Neural progenitor cell (in vitro differentiated cells): ENCODE results near the gene SLC24A2. TPM values are rescaled to one million over a fixed set of nuclear protein-coding genes. Genes with fewer than 3 reads are reported as not detected.

Source experiments
- DNase-seq: peaks from one replicate; pipeline ENCODE4 v3.0.0-alpha.2; 2016; ENCODE audit warnings: low spot score
- H2AFZ ChIP-seq: fragments of 200-600 bp; sonication (generic); replicated peaks from 2 replicates; pipeline ENCODE4 v1.6.1; 2016; ENCODE audit warnings: antibody characterized with exemption
- H3F3A ChIP-seq: fragments of 200-600 bp; sonication (generic); 2 replicates; pipeline ENCODE4 v1.6.1; 2016; ENCODE audit warnings: antibody characterized with exemption, low read depth
- H3K27ac ChIP-seq: fragments of 200-600 bp; sonication (generic); 2 replicates; pipeline ENCODE4 v1.5.1; 2016; ENCODE audit warnings: mild to moderate bottlenecking
- H3K27me3 ChIP-seq: fragments of 200-600 bp; sonication (generic); 2 replicates; pipeline ENCODE4 v1.6.1; 2016; ENCODE audit warnings: mild to moderate bottlenecking, moderate library complexity
- H3K36me3 ChIP-seq: fragments of 200-600 bp; sonication (generic); 2 replicates; pipeline ENCODE4 v1.5.1; 2016
- H3K4me1 ChIP-seq: fragments of 200-600 bp; sonication (generic); 2 replicates; pipeline ENCODE4 v1.6.1; 2016; ENCODE audit warnings: mixed run types
- H3K4me2 ChIP-seq: fragments of 200-600 bp; sonication (generic); 2 replicates; pipeline ENCODE4 v1.6.1; 2016
- H3K4me3 ChIP-seq: fragments of 200-600 bp; sonication (generic); 2 replicates; pipeline ENCODE4 v1.5.1; 2016
- H3K79me2 ChIP-seq: fragments of 200-600 bp; sonication (generic); 2 replicates; pipeline ENCODE4 v1.6.1; 2016; ENCODE audit warnings: low read depth
- H3K9ac ChIP-seq: fragments of 200-600 bp; sonication (generic); 2 replicates; pipeline ENCODE4 v1.6.1; 2016
- H3K9me3 ChIP-seq: fragments of 200-600 bp; sonication (generic); 2 replicates; pipeline ENCODE4 v1.5.1; 2016; ENCODE audit warnings: low read depth
- H4K20me1 ChIP-seq: fragments of 200-600 bp; sonication (generic); 2 replicates; pipeline ENCODE4 v1.6.1; 2016; ENCODE audit warnings: low read depth
- H3K27ac Mint-ChIP-seq: 3 replicates; pipeline ENCODE4 v1.8.0; 2021; ENCODE audit warnings: mixed read lengths
- H3K27me3 Mint-ChIP-seq: 2 replicates; pipeline ENCODE4 v1.8.0; 2022; ENCODE audit warnings: low read depth, mild to moderate bottlenecking, inconsistent platforms, moderate library complexity, mixed read lengths; ENCODE audit not compliant: insufficient read depth
- H3K36me3 Mint-ChIP-seq: 3 replicates; pipeline ENCODE4 v1.8.0; 2021; ENCODE audit warnings: mixed read lengths
- H3K4me1 Mint-ChIP-seq: 3 replicates; pipeline ENCODE4 v1.8.0; 2021; ENCODE audit warnings: mixed read lengths
- H3K4me3 Mint-ChIP-seq: 3 replicates; pipeline ENCODE4 v1.8.0; 2021; ENCODE audit warnings: mild to moderate bottlenecking, moderate library complexity, mixed read lengths
- H3K9me3 Mint-ChIP-seq: 3 replicates; pipeline ENCODE4 v1.8.0; 2020; ENCODE audit warnings: mixed read lengths
- CTCF ChIP-seq: fragments of 200-600 bp; sonication (generic); IDR thresholded peaks from 2 replicates; pipeline ENCODE4 v1.5.1; 2017; ENCODE audit warnings: antibody characterized with exemption, mild to moderate bottlenecking
- EZH2 ChIP-seq: fragments of 200-600 bp; sonication (generic); IDR thresholded peaks from 2 replicates; pipeline ENCODE4 v1.6.1; 2017; ENCODE audit warnings: antibody characterized with exemption, mild to moderate bottlenecking, moderate library complexity
- EZH2phosphoT487 ChIP-seq: fragments of 200-600 bp; sonication (generic); IDR thresholded peaks from 2 replicates; pipeline ENCODE4 v1.6.1; 2017; ENCODE audit warnings: antibody characterized with exemption
- total RNA-seq: library from RNA; depleted of rRNA; stranded (reverse); fragments of >200 nt; gene quantifications from 2 replicates; pipeline ENCODE4 v1.2.3, GENCODE V29; 2015; ENCODE audit warnings: low replicate concordance

Gene SLC24A2
- total RNA-seq, 1 donor from 2014 or later: 0.43 TPM

- H3K4me3 ChIP-seq: no peak overlapping the region
- Mint-ChIP-seq H3K27me3 (no peaks in the 10 kb centered on the region), H3K27ac (no peak overlapping the region), H3K36me3 (no peaks in the 10 kb centered on the region), H3K4me3 (no peak overlapping the region), H3K9me3 (no peaks in the 10 kb centered on the region), H3K4me1 (no peaks in the 10 kb centered on the region)
- no peaks in the 10 kb centered on the region for H3F3A ChIP-seq
- H3K36me3 ChIP-seq: no peaks in the 10 kb centered on the region
- H3K79me2 ChIP-seq: no peaks in the 10 kb centered on the region
- H3K4me1 ChIP-seq: no peaks in the 10 kb centered on the region
- DNase-seq: no peak
- no peak overlapping the region for H3K4me2 ChIP-seq
- no peaks in the 10 kb centered on the region for H3K27me3 ChIP-seq
- H2AFZ ChIP-seq: no peak overlapping the region
- no peak overlapping the region for H3K9ac ChIP-seq
- no peak for TF ChIP-seq EZH2phosphoT487
- TF ChIP-seq CTCF: no peak
- no peak for TF ChIP-seq EZH2
- no peaks in the 10 kb centered on the region for H3K9me3 ChIP-seq
- H3K27ac ChIP-seq: no peak overlapping the region
- H4K20me1 ChIP-seq: no peaks in the 10 kb centered on the region
These were observed 31.1 kb downstream of the SLC24A2 start for GRCh38 chr9:19757745-19758144.

DNA sequence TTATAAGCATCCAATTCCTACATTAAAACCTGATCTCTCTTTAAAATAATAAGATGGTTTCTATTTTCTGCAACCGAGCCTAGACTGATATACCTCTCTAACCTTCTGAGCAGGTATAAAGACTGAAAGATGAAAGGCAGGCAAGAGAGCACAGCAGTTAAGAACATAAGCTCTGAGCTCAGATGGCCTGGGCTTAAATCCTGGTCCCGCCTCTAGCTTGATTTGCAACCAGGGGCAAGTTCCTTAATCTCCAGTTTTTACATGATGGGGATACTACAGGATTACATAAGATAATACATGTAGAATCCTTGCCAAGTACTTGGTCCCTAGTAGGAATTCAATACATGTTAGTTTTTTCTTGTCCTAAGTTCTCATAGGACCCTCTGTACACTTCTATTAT lies 33.9 kb downstream of the SLC24A2 start:
- Histone ChIP-seq H3K79me2 (no peaks in the 10 kb centered on the region), H2AFZ (no peak overlapping the region), H3K4me1 (no peaks in the 10 kb centered on the region), H3K9me3 (no peaks in the 10 kb centered on the region), H3K4me3 (no peak overlapping the region), H3K27me3 (no peaks in the 10 kb centered on the region), H3K9ac (no peak overlapping the region), H3F3A (no peaks in the 10 kb centered on the region), H3K27ac (no peak overlapping the region), H4K20me1 (no peaks in the 10 kb centered on the region), H3K36me3 (no peaks in the 10 kb centered on the region), H3K4me2 (no peak overlapping the region)
- no peaks in the 10 kb centered on the region for H3K36me3 Mint-ChIP-seq
- H3K27ac Mint-ChIP-seq: no peak overlapping the region
- no peaks in the 10 kb centered on the region for H3K9me3 Mint-ChIP-seq
- H3K27me3 Mint-ChIP-seq: no peaks in the 10 kb centered on the region
- H3K4me1 Mint-ChIP-seq: no peaks in the 10 kb centered on the region
- DNase-seq: peak; percentile 23
- H3K4me3 Mint-ChIP-seq: no peak overlapping the region
- TF ChIP-seq EZH2phosphoT487: no peak
- TF ChIP-seq EZH2: no peak
- TF ChIP-seq CTCF: no peak

- no peaks in the 10 kb centered on the region for H3K4me1 Mint-ChIP-seq
- Histone ChIP-seq H3K4me3 (no peak overlapping the region), H3K27ac (no peak overlapping the region), H3K79me2 (no peaks in the 10 kb centered on the region), H4K20me1 (no peaks in the 10 kb centered on the region), H3K9me3 (no peaks in the 10 kb centered on the region), H3K4me1 (no peaks in the 10 kb centered on the region), H3K27me3 (no peaks in the 10 kb centered on the region), H3K4me2 (no peak overlapping the region), H2AFZ (peak overlapping the region; percentile 78), H3F3A (no peaks in the 10 kb centered on the region), H3K36me3 (no peaks in the 10 kb centered on the region), H3K9ac (no peak overlapping the region)
- H3K4me3 Mint-ChIP-seq: no peak overlapping the region
- no peak for DNase-seq
- H3K27me3 Mint-ChIP-seq: no peaks in the 10 kb centered on the region
- H3K27ac Mint-ChIP-seq: no peak overlapping the region
- H3K36me3 Mint-ChIP-seq: no peaks in the 10 kb centered on the region
- no peaks in the 10 kb centered on the region for H3K9me3 Mint-ChIP-seq
- no peak for TF ChIP-seq EZH2phosphoT487
These were observed 40.3 kb downstream of the SLC24A2 start for GRCh38 chr9:19748278-19749126.

- Histone ChIP-seq H3K4me3 (no peak overlapping the region), H2AFZ (no peak overlapping the region), H3K9me3 (no peaks in the 10 kb centered on the region), H3K27ac (no peak overlapping the region), H3K9ac (no peak overlapping the region), H3K27me3 (no peaks in the 10 kb centered on the region), H3F3A (no peaks in the 10 kb centered on the region), H3K4me2 (no peak overlapping the region), H3K4me1 (no peaks in the 10 kb centered on the region), H3K79me2 (no peaks in the 10 kb centered on the region), H3K36me3 (no peaks in the 10 kb centered on the region), H4K20me1 (no peaks in the 10 kb centered on the region)
- Mint-ChIP-seq H3K36me3 (no peaks in the 10 kb centered on the region), H3K4me3 (no peak overlapping the region), H3K27me3 (no peaks in the 10 kb centered on the region), H3K9me3 (no peaks in the 10 kb centered on the region), H3K27ac (no peak overlapping the region), H3K4me1 (no peaks in the 10 kb centered on the region)
- no peak for TF ChIP-seq EZH2phosphoT487
- no peak for TF ChIP-seq CTCF
- no peak for TF ChIP-seq EZH2
- no peak for DNase-seq
These were observed 42.6 kb downstream of the SLC24A2 start for GRCh38 chr9:19746223-19746622.
